Heart left ventricle (tissue), 16 donors: Measurements from ENCODE around the gene SULT2B1. TPM values are rescaled to one million over a fixed set of nuclear protein-coding genes. Genes with fewer than 3 reads are reported as not detected.
"Not testable (repeated sequence)": the region's sequence is repeated elsewhere in the genome, so short reads cannot be mapped to it uniquely, and the experiment has no call there.

Experiments
- ATAC-seq, 4 donors: fragments of 200-7000 bp; cut with Tn5 transposase; one replicate each; pipeline ENCODE4 v1.9.1; 2020 to 2022; ENCODE audit warnings: moderate library complexity in 4 of 4, mild to moderate bottlenecking in 3 of 4, moderate number of reproducible peaks in 1 of 4
- DNase-seq, 5 donors: peaks; one replicate each; pipeline ENCODE4 v3.0.0-alpha.2; 2020
- H3K27ac ChIP-seq, 12 donors: fragments of 200-600 bp; sonication (generic) in 4 of 12; one replicate each; pipeline versions ENCODE4 v1.5.0 to v1.8.0; 2016 to 2022; ENCODE audit warnings: mild to moderate bottlenecking in 2 of 12
- H3K27me3 ChIP-seq, 9 donors: fragments of 200-600 bp; sonication (generic) in 2 of 9; one replicate each; pipeline versions ENCODE4 v1.5.1 to v1.8.0; 2016 to 2022; ENCODE audit warnings: mild to moderate bottlenecking in 3 of 9
- H3K36me3 ChIP-seq, 9 donors: fragments of 200-600 bp; sonication (generic) in 2 of 9; one replicate each; pipeline versions ENCODE4 v1.5.0 to v1.8.0; 2018 to 2022; ENCODE audit warnings: mild to moderate bottlenecking in 2 of 9
- H3K4me1 ChIP-seq, 12 donors: fragments of 200-600 bp; sonication (generic) in 4 of 12; one replicate each; pipeline versions ENCODE4 v1.5.0 to v1.8.0; 2016 to 2022; ENCODE audit warnings: mild to moderate bottlenecking in 3 of 12
- H3K4me3 ChIP-seq, 12 donors: fragments of 200-600 bp; sonication (generic) in 4 of 12; one replicate each; pipeline versions ENCODE4 v1.5.0 to v1.8.0; 2017 to 2022; ENCODE audit warnings: mild to moderate bottlenecking in 9 of 12, moderate library complexity in 4 of 12
- H3K9me3 ChIP-seq, 12 donors: fragments of 200-600 bp; sonication (generic) in 4 of 12; one replicate each; pipeline versions ENCODE4 v1.5.0 to v1.8.0; 2016 to 2022; ENCODE audit warnings: mild to moderate bottlenecking in 1 of 12
- POLR2A ChIP-seq, 2 donors: fragments of 450-650 bp; IDR thresholded peaks; one replicate each; pipeline ENCODE4 v1.6.1; 2017; ENCODE audit warnings: antibody characterized with exemption in 2 of 2, mild to moderate bottlenecking in 2 of 2, moderate library complexity in 2 of 2
- WGBS, 4 donors: extraction: QIAGEN DNeasy Blood & Tissue Kit in 2 of 4; methylation state at CpG; one replicate each; pipeline versions ENCODE4 v1.1.5 to v1.1.7; 2013 to 2018; 5-methylcytosine and 5-hydroxymethylcytosine counted together
- intact Hi-C, 10 donors: fragments of 100-400 bp; cut with DNase I; formaldehyde crosslinking; loops; one replicate each; pipeline versions ENCODE4 v1.11.1 to v1.14.2; 2022
- polyA plus RNA-seq, 2 donors: library from polyadenylated mRNA; stranded (reverse); fragments of 200-250 nt; gene quantifications; one replicate each; pipeline ENCODE4 v1.2.3, GENCODE V29; 2013
- total RNA-seq, 9 donors: library from RNA; depleted of rRNA in 2 of 9; stranded (reverse); fragments of >200 nt in 2 of 9; fragmentation: NEBNext Ultra II Directional in 3 of 9; extraction: Animal tissue kit (Norgen Biotek cat#: 25700) in 3 of 9; gene quantifications; one replicate each; pipeline versions ENCODE4 v1.1.0 to v1.2.4, GENCODE V29; 2016 to 2023
- TF ChIP-seq, protein P1 (sequence below), 12 donors: fragments of 200-600 bp; sonication (generic) in 4 of 12; IDR thresholded peaks; one replicate each; pipeline versions ENCODE4 v1.5.0 to v1.8.0; 2018 to 2022; ENCODE audit warnings: antibody characterized with exemption in 12 of 12, mild to moderate bottlenecking in 5 of 12
- donor health status: ischemic (EF 13 %, LVEDD 7.1; RV severe dilation, severe dysfunction).
- donor health status: healthy with polysubstance abuse.
- donor health status: DM: no; HTN: yes; CAD: no.
- donor health status: DM: no; HTN: no; CAD: no.
- donor health status: ischemic (EF 25% LVEDD 6.9; RV normal size, moderate dysfunction).
- donor health status: ischemic (EF 25% LVEDD 5.7; RV mildly dilated, moderate dysfunction).
- donor health status: healthy.
- donor health status: DM: yes; HTN: yes; CAD: no.
- donor health status: ischemic (EF 35%, LVEDD 5.7; RV mildly dilated, moderate dysfunction).
- donor health status: nonischemic (EF 11% LVEDD 7.7; RV severe dilation, severe dysfunction).
- donor health status: DM: yes; HTN: yes; CAD: no.
- donor health status: PGD.
- donor health status: ischemic (EF 29% LVEDD 5.4; RV normal size, mild dysfunction).
- donor health status: nonischemic (EF 23%, LVEDD 6.1; RV moderate dilation, normal function).

SULT2B1 gene
- total and polyA plus RNA-seq, 11 donors: 0.19 to 0.45 TPM; not detected in 9

DNA sequence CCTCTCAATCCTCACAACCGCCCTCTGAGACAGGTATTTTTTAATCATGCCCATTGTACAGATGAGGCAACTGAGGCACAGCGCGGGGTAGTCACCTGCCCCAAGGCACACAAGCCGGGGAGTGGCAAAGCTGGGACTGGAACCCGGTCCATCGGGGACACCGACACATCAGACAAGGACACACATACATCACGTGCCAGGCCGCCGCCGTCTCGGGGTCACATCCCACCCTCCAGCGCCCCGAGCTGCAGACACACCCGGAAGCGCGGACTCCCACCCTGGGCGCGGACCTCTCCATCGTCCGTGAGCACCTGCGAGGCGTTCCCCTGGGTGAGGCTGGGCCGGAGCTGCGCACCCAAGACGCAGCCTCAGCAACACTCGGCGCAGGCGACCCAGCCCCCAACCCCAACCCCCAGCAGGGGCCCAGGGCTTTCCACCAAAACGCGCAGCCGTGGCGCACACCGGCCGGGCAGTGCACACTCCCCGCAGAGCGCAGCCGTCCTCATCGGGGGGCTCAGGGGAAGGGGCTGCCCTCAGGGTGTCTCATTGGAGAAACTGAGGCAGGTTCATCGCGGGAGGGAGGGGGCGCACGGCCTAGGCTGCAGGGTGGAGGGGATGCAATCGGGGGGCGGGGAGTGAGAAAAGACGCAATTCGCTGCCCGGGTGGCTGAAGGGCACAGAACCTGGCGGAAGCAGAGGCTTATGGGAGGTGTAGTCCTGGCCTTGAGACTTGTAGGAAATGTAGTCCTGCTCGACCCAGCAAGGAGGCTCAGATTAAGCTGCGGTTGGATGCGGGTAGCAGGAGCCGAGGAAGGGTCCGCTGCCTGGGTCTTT is 38.5 kb upstream of the SULT2B1 start:
- Histone ChIP-seq H3K27ac (peak overlapping the region in 5 of 12 donors; percentile 30 to 55 (median 46)), H3K9me3 (no peaks in the 10 kb centered on the region), H3K27me3 (peaks cover 0 to 42% (median 29%) of the 10 kb centered on the region in 9 donors), H3K36me3 (no peaks in the 10 kb centered on the region), H3K4me1 (peaks cover 0 to 26% (median 3%) of the 10 kb centered on the region in 12 donors), H3K4me3 (peak overlapping the region; percentile 37 to 80 (median 62))
- intact Hi-C loops: loop anchor here in 3 of 10 donors (5.0 kb wide), 1 partner anchor 69 kb away; no protein-coding TSS in a partner anchor
- WGBS, 4 donors: 2 to 6% (median 3%) methylated on average over 27 to 54 of the region's 54 CpGs
- DNase-seq: peak in 4 of 5 donors; percentile 54 to 73 (median 68)
- peak; percentile 55 to 85 (median 82) for ATAC-seq
- TF ChIP-seq, protein P1, sequence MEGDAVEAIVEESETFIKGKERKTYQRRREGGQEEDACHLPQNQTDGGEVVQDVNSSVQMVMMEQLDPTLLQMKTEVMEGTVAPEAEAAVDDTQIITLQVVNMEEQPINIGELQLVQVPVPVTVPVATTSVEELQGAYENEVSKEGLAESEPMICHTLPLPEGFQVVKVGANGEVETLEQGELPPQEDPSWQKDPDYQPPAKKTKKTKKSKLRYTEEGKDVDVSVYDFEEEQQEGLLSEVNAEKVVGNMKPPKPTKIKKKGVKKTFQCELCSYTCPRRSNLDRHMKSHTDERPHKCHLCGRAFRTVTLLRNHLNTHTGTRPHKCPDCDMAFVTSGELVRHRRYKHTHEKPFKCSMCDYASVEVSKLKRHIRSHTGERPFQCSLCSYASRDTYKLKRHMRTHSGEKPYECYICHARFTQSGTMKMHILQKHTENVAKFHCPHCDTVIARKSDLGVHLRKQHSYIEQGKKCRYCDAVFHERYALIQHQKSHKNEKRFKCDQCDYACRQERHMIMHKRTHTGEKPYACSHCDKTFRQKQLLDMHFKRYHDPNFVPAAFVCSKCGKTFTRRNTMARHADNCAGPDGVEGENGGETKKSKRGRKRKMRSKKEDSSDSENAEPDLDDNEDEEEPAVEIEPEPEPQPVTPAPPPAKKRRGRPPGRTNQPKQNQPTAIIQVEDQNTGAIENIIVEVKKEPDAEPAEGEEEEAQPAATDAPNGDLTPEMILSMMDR (IDR thresholded peaks at IDR 0.05): no peak
- no peak for TF ChIP-seq POLR2A (IDR thresholded peaks at IDR 0.05)

DNA sequence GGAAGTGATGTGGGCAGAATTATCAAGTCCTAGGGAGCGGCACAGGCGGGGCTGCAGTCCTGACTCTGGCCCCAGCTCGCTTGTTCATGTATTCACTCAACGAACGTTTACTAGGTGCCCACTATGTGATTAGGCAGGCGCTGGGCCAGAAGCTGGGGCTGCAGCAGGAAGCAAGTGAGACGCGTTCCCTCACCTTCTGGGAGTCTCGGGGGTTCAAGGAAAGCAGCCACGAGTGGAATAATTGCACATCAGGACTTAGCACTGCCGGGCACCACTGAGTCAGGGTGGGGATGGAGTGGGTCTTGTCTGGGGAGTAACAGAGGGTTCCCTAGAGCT is 37.9 kb upstream of the SULT2B1 start:
- no peak for TF ChIP-seq POLR2A (IDR thresholded peaks at IDR 0.05)
- TF ChIP-seq, protein P1 (IDR thresholded peaks at IDR 0.05): no peak
- Histone ChIP-seq H3K27me3 (peaks cover 0 to 41% (median 29%) of the 10 kb centered on the region in 9 donors), H3K36me3 (no peaks in the 10 kb centered on the region), H3K4me3 (peak overlapping the region in 6 of 12 donors; percentile 53 to 80 (median 64)), H3K27ac (no peak overlapping the region), H3K9me3 (no peaks in the 10 kb centered on the region), H3K4me1 (peaks cover 0 to 26% (median 3%) of the 10 kb centered on the region in 12 donors)
- DNase-seq (no peak), ATAC-seq (no peak)
- 33 to 49% (median 37%) methylated on average over 10 to 11 of the region's 11 CpGs for WGBS, 4 donors
- intact Hi-C loops: loop anchor here in 3 of 10 donors (5.0 kb wide), 1 partner anchor 68 kb away; no protein-coding TSS in a partner anchor

DNA sequence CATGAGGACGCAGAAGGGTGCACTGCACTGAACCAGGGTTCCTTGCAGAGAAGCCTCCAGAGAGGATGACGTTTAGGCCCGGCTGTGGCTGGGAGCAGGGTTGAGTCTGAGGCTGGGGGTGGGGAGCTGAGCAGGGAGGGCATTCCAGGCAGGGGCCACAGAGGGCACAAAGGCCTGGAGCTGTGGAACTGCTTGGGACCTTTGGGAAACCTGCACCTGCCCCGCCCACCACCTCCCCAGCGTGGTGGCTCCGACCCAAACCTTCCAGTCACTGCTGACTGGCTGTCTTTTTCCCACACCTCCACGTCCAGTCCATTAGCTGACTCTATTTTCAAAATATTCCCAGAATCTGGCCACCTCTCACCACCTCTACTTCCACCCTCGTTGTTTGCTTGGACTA is 35.4 kb upstream of the SULT2B1 start:
- H3K36me3 ChIP-seq: no peaks in the 10 kb centered on the region
- no peak overlapping the region for H3K4me3 ChIP-seq
- 67 to 80% (median 74%) methylated on average over 8 of the region's 8 CpGs for WGBS, 4 donors
- peaks cover 0 to 29% (median 17%) of the 10 kb centered on the region in 9 donors for H3K27me3 ChIP-seq
- TF ChIP-seq POLR2A (IDR thresholded peaks at IDR 0.05): no peak
- TF ChIP-seq, protein P1 (IDR thresholded peaks at IDR 0.05): no peak
- H3K4me1 ChIP-seq: peaks cover 0 to 15% (median 0%) of the 10 kb centered on the region in 12 donors
- ATAC-seq (no peak), DNase-seq (no peak)
- H3K9me3 ChIP-seq: no peaks in the 10 kb centered on the region
- intact Hi-C loops: no loop called here
- no peak overlapping the region for H3K27ac ChIP-seq

DNA sequence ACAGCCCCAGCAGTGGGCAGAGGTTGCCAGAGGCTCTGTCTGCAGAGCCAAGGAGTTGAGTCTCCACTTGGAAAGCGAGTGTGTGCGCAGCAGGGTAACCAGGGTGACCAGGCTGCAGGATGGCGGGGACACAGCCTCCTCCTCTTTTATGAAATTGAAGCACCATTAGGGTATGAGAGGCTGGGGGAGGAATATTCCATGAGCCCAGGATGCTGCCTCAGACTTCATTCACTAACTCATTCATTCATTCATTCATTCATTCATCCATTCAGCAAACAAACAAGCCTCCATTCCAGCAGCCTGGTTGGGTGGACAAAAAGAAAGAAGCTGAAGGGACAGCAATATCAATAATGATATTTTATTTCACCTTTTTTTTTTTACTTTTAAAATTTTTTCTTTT is 33.8 kb upstream of the SULT2B1 start:
- peaks cover 0 to 13% (median 5%) of the 10 kb centered on the region in 9 donors for H3K27me3 ChIP-seq
- no peaks in the 10 kb centered on the region for H3K36me3 ChIP-seq
- peaks cover 0 to 10% (median 0%) of the 10 kb centered on the region in 12 donors for H3K4me1 ChIP-seq
- TF ChIP-seq POLR2A (IDR thresholded peaks at IDR 0.05): no peak
- TF ChIP-seq, protein P1 (IDR thresholded peaks at IDR 0.05): no peak
- H3K27ac ChIP-seq: no peak overlapping the region
- no peaks in the 10 kb centered on the region for H3K9me3 ChIP-seq
- WGBS, 4 donors: 61 to 92% (median 81%) methylated on average over 3 of the region's 3 CpGs
- DNase-seq (no peak), ATAC-seq (no peak)
- H3K4me3 ChIP-seq: no peak overlapping the region
- intact Hi-C loops: no loop called here

DNA sequence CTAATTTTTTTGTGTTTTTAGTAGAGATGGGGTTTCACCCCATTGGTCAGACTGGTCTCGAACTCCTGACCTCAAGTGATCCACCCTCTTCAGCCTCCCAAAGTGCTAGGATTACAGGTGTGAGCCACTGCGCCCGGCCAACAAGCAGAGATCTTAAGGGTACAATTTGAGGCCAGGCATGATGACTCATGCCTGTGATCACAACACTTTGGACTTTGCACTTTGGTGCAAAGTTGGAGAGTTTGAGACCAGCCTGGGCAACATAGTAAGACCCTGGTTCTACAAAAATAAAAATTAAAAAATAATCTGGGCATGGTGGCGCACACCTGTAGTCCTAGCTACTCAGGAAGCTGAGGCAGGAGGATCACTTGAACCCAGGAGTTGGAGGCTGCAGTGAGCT is 32.5 kb upstream of the SULT2B1 start:
- WGBS, 4 donors: 89 to 94% (median 90%) methylated on average over 4 of the region's 4 CpGs
- intact Hi-C loops: not testable (repeated sequence)

More for the DNA sequence above, 32.5 kb upstream of the SULT2B1 start:
- not testable (repeated sequence) for DNase-seq, H3K36me3 ChIP-seq, H3K27ac ChIP-seq, H3K27me3 ChIP-seq, H3K4me3 ChIP-seq, H3K9me3 ChIP-seq, H3K4me1 ChIP-seq, ATAC-seq
